Activated CD8-positive, alpha-beta memory T cell treated with anti-CD3 and anti-CD28 coated beads, Interleukin-2, amount 50 U/mL, for 1 hour (primary cell): Measurements from ENCODE around the gene MAP2K7.
"Not testable (repeated sequence)": the region's sequence is repeated elsewhere in the genome, so short reads cannot be mapped to it uniquely, and the experiment has no call there.

Experiments
- DNase-seq: peaks from one replicate; pipeline ENCODE4 v3.0.0-alpha.2; 2020; ENCODE audit errors: extremely low read depth

Gene MAP2K7

GRCh38 chr19:7883105-7883504, 20.6 kb upstream of the MAP2K7 start:
- DNase-seq = no peak

GRCh38 chr19:7883796-7884570, 19.7 kb upstream of the MAP2K7 start:
- DNase-seq = no peak

GRCh38 chr19:7885818-7886217, 17.9 kb upstream of the MAP2K7 start:
- DNase-seq = no peak

GRCh38 chr19:7887408-7888144, 16.1 kb upstream of the MAP2K7 start:
- DNase-seq = no peak

GRCh38 chr19:7888145-7888825, 15.4 kb upstream of the MAP2K7 start, which contains the start of gene LRRC8E:
LRRC8E (plus strand) TSS chr19:7888510; CDS start chr19:7895604, 7,094 bp downstream.
- DNase-seq = no peak

- no peak for DNase-seq
Measured at GRCh38 chr19:7888826-7889217, 14.9 kb upstream of the MAP2K7 start.

- DNase-seq = not testable (repeated sequence)
Measured at GRCh38 chr19:7893362-7894101, 10.1 kb upstream of the MAP2K7 start.

- no peak for DNase-seq
Measured at GRCh38 chr19:7894612-7895309, 8.9 kb upstream of the MAP2K7 start.

- no peak for DNase-seq
Measured at GRCh38 chr19:7895565-7895964, 8.1 kb upstream of the MAP2K7 start.

- DNase-seq = no peak
Measured at GRCh38 chr19:7897292-7897691, 6.4 kb upstream of the MAP2K7 start.

GRCh38 chr19:7898967-7899366, 4.7 kb upstream of the MAP2K7 start:
- no peak for DNase-seq

GRCh38 chr19:7899751-7900378, 3.8 kb upstream of the MAP2K7 start:
- DNase-seq = no peak

- no peak for DNase-seq
Measured at GRCh38 chr19:7900401-7900870, 3.2 kb upstream of the MAP2K7 start.

GRCh38 chr19:7900931-7901330, 2.7 kb upstream of the MAP2K7 start:
- DNase-seq = no peak

GRCh38 chr19:7901337-7901736, 2.3 kb upstream of the MAP2K7 start:
- no peak for DNase-seq

GRCh38 chr19:7902796-7903243, 857 bp upstream of the MAP2K7 start:
- DNase-seq = no peak

- DNase-seq = peak; percentile 52
Measured at GRCh38 chr19:7904074-7905020, 670 bp downstream of the MAP2K7 start.

- DNase-seq = no peak
Measured at GRCh38 chr19:7905268-7905667, 1.6 kb downstream of the MAP2K7 start.

GRCh38 chr19:7905859-7906258, 2.2 kb downstream of the MAP2K7 start:
- DNase-seq = no peak
